PC-3 (cell line): Measurements from ENCODE around the gene GRB2. TPM values are rescaled to one million over a fixed set of nuclear protein-coding genes. Genes with fewer than 3 reads are reported as not detected.

Experiments used
- ATAC-seq: fragments of 200-7000 bp; cut with Tn5 transposase; 2 replicates; pipeline ENCODE4 v1.9.1; 2020; ENCODE audit warnings: mild to moderate bottlenecking, moderate library complexity
- BruUV-seq: library from RNA; stranded (reverse); fragments of 400-500 nt; replicated peaks from 2 replicates; lab custom pipeline; 2021; lab: Mats Ljungman, UMichigan
- CTCF ChIA-PET: fragments of 300-600 bp; sonication (Branson Sonifier 250); formaldehyde crosslinking; loops from one replicate; lab custom pipeline; 2022; ENCODE audit warnings: antibody characterized with exemption; lab: Charles Lee
- POLR2A ChIA-PET: fragments of 300-600 bp; sonication (Branson Sonifier 250); formaldehyde crosslinking; loops from one replicate; lab custom pipeline; 2022; ENCODE audit warnings: antibody characterized with exemption; ENCODE audit not compliant: unreplicated experiment; lab: Charles Lee
- DNase-seq: peaks from one replicate; pipeline ENCODE4 v3.0.0-alpha.2; 2015
- H2AFZ ChIP-seq: fragments of 300-600 bp; sonication (generic); 2 replicates; pipeline ENCODE4 v1.6.0; 2016; ENCODE audit warnings: antibody characterized with exemption, low read length
- H3F3A ChIP-seq: fragments of 300-600 bp; sonication (generic); one replicate; pipeline ENCODE4 v1.6.0; 2017; ENCODE audit warnings: antibody characterized with exemption, low read length, control low read depth, mild to moderate bottlenecking; ENCODE audit not compliant: unreplicated experiment
- H3K27ac ChIP-seq: fragments of 300-600 bp; sonication (generic); 2 replicates; pipeline ENCODE4 v1.5.1; 2016; ENCODE audit warnings: mild to moderate bottlenecking, low read length
- H3K27me3 ChIP-seq: fragments of 300-600 bp; sonication (generic); 2 replicates; pipeline ENCODE4 v1.6.1; 2016; ENCODE audit warnings: low read length, mixed read lengths
- H3K36me3 ChIP-seq: fragments of 300-600 bp; sonication (generic); 2 replicates; pipeline ENCODE4 v1.6.1; 2016; ENCODE audit warnings: low read depth, mixed run types, low read length, mixed read lengths
- H3K4me1 ChIP-seq: fragments of 300-600 bp; sonication (generic); 2 replicates; pipeline ENCODE4 v1.5.1; 2016; ENCODE audit warnings: low read length; ENCODE audit not compliant: insufficient read depth
- H3K4me2 ChIP-seq: fragments of 300-600 bp; sonication (generic); 2 replicates; pipeline ENCODE4 v1.6.0; 2016; ENCODE audit warnings: low read length
- H3K4me3 ChIP-seq: fragments of 300-600 bp; sonication (generic); 2 replicates; pipeline ENCODE4 v1.5.1; 2016; ENCODE audit warnings: mild to moderate bottlenecking, low read length, mixed read lengths
- H3K79me2 ChIP-seq: fragments of 300-600 bp; sonication (generic); 2 replicates; pipeline ENCODE4 v1.6.1; 2017; ENCODE audit warnings: low read length, mixed read lengths
- H3K9ac ChIP-seq: fragments of 300-600 bp; sonication (generic); 2 replicates; pipeline ENCODE4 v1.6.0; 2016; ENCODE audit warnings: mild to moderate bottlenecking, low read length
- H3K9me2 ChIP-seq: fragments of 300-600 bp; sonication (generic); replicated peaks from 2 replicates; pipeline ENCODE4 v1.6.1; 2016; ENCODE audit warnings: mixed run types, low read length, mixed read lengths
- H3K9me3 ChIP-seq: fragments of 300-600 bp; sonication (generic); 2 replicates; pipeline ENCODE4 v1.6.1; 2016; ENCODE audit warnings: low read length, mixed read lengths
- H4K20me1 ChIP-seq: fragments of 300-600 bp; sonication (generic); 2 replicates; pipeline ENCODE4 v1.6.1; 2016; ENCODE audit warnings: low read length, mixed read lengths
- EZH2 ChIP-seq: fragments of 300-600 bp; sonication (generic); IDR thresholded peaks from one replicate; pipeline ENCODE4 v1.6.1; 2017; ENCODE audit warnings: antibody characterized with exemption, mild to moderate bottlenecking, low read length; ENCODE audit not compliant: unreplicated experiment
- EZH2phosphoT487 ChIP-seq: fragments of 300-600 bp; sonication (generic); IDR thresholded peaks from 2 replicates; pipeline ENCODE4 v1.6.1; 2018; ENCODE audit warnings: mild to moderate bottlenecking, antibody characterized with exemption, low read length, borderline replicate concordance
- intact Hi-C: fragments of 100-400 bp; cut with micrococcal nuclease; formaldehyde crosslinking; loops from 2 replicates; pipeline ENCODE4 v1.9.0; 2023
- total RNA-seq: library from RNA; depleted of rRNA; stranded (reverse); fragments of >200 nt; gene quantifications from 2 replicates; pipeline ENCODE4 v1.2.3, GENCODE V29; 2014
- TF ChIP-seq, protein P1 (sequence below): fragments of 300-600 bp; sonication (generic); conservative IDR thresholded peaks from 2 replicates; pipeline ENCODE4 v1.5.1; 2017; ENCODE audit warnings: antibody characterized with exemption, low read depth, mild to moderate bottlenecking, low read length

Gene GRB2
- total RNA-seq, 1 experiment from 2014 or later, result 224 TPM

DNA sequence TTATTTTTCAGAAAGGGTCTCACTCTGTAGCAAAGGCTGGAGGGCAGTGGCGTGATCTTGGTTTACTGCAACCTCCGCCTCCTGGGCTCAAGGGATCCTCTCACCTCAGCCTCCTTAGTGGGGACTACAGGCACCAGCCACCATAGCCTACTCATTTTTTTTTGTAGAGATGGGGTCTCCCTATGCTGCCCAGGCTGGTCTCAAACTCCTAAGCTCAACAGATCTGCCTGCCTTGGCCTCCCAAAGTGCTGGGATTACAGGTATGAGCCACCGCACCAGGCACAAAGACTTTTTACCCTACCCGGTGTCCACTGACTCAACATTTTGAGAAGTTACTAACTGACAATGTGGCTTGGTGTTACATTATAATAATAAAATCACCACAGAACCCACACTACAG lies 7.2 kb downstream of the GRB2 start:
- Histone ChIP-seq H3K9me2 (no peaks in the 10 kb centered on the region), H3K79me2 (peaks cover 97% of the 10 kb centered on the region), H3K4me1 (peaks cover 20% of the 10 kb centered on the region), H3F3A (no peaks in the 10 kb centered on the region), H3K36me3 (0 out of 2 replicates have a peak, but pooled peaks cover 5% of the 10 kb centered on the region), H3K27me3 (no peaks in the 10 kb centered on the region), H3K9ac (no peak overlapping the region), H3K9me3 (no peaks in the 10 kb centered on the region), H4K20me1 (peaks cover 17% of the 10 kb centered on the region), H3K4me2 (no peak overlapping the region), H3K27ac (no peak overlapping the region), H2AFZ (no peak overlapping the region), H3K4me3 (no peak overlapping the region)
- intact Hi-C loops, result no loop called here
- DNase-seq (no peak), ATAC-seq (no peak)
- no peak for TF ChIP-seq EZH2
- TF ChIP-seq, protein P1, sequence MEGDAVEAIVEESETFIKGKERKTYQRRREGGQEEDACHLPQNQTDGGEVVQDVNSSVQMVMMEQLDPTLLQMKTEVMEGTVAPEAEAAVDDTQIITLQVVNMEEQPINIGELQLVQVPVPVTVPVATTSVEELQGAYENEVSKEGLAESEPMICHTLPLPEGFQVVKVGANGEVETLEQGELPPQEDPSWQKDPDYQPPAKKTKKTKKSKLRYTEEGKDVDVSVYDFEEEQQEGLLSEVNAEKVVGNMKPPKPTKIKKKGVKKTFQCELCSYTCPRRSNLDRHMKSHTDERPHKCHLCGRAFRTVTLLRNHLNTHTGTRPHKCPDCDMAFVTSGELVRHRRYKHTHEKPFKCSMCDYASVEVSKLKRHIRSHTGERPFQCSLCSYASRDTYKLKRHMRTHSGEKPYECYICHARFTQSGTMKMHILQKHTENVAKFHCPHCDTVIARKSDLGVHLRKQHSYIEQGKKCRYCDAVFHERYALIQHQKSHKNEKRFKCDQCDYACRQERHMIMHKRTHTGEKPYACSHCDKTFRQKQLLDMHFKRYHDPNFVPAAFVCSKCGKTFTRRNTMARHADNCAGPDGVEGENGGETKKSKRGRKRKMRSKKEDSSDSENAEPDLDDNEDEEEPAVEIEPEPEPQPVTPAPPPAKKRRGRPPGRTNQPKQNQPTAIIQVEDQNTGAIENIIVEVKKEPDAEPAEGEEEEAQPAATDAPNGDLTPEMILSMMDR, result no peak
- TF ChIP-seq EZH2phosphoT487, result no peak
- BruUV-seq, result no TSS peak
- ChIA-PET CTCF (interaction anchor here (0.6 kb wide), 1 partner anchor 109 kb away, joined by 4 read pairs; the partner anchor contains the start of gene SLC25A19), POLR2A (interaction anchor here (0.6 kb wide), 1 partner anchor 128 kb away, joined by 4 read pairs; no protein-coding TSS in a partner anchor)

DNA sequence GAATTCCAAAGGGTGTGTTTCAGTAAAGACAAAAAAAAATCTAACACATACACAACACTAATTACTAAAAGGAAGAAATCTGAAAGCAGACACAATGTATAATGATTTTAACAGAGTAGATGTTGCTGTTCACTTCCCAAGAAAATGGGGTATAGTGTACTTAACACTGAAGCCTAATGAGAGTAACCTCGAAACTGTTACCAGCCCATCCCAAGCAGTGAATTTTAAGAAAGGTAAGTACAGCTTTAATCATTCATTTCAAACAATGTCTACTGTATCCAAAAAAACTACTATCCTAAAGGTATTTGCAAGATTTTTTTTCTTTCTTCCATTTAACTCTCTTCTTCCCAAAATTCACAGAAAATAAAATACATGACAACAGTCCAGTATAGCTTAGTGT lies 8.3 kb downstream of the GRB2 start:
- Histone ChIP-seq H3K27ac (no peak overlapping the region), H3K9ac (no peak overlapping the region), H3K4me2 (no peak overlapping the region), H3K79me2 (peaks cover 97% of the 10 kb centered on the region), H3K4me1 (peaks cover 29% of the 10 kb centered on the region), H3K27me3 (no peaks in the 10 kb centered on the region), H3K4me3 (no peak overlapping the region), H3K36me3 (peaks cover 8% of the 10 kb centered on the region), H3K9me3 (no peaks in the 10 kb centered on the region), H2AFZ (no peak overlapping the region), H3K9me2 (no peaks in the 10 kb centered on the region), H3F3A (no peaks in the 10 kb centered on the region), H4K20me1 (peaks cover 9% of the 10 kb centered on the region)
- ChIA-PET CTCF (interaction anchor here (0.6 to 0.8 kb wide), 3 partner anchors 107 to 287 kb away, joined by 3 to 8 read pairs (median 3); partner anchors contain the start of gene ARMC7), POLR2A (no interaction called here)
- intact Hi-C loops, result no loop called here
- ATAC-seq (no peak), DNase-seq (no peak)
- TF ChIP-seq, protein P1, result no peak
- TF ChIP-seq EZH2phosphoT487 (no peak), EZH2 (no peak)
- no TSS peak for BruUV-seq

DNA sequence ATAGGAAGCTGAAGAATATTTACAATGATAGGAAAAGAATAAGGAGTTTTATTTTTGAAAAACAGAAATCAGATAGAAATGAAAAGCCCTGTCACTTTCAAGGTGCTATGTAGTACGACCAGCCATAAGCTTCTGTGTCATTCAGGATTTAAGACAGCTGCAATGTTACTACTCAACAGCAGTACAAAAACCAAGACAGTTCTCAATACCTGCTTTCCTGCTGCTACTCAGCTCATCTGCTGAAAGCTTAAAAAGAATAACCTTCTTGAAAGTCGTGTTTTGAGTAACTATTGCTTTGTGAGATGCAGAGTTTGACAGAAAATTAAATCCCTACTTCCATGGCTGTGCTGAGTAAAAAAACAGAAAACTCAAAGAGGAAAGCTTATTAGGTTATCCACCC lies 8.7 kb downstream of the GRB2 start:
- intact Hi-C loops, result no loop called here
- H3K4me1 ChIP-seq, result peaks cover 30% of the 10 kb centered on the region
- no peak overlapping the region for H3K9ac ChIP-seq
- no peak for DNase-seq
- TF ChIP-seq, protein P1, result no peak
- TF ChIP-seq EZH2phosphoT487, result no peak
- H3K4me3 ChIP-seq, result no peak overlapping the region
- no peaks in the 10 kb centered on the region for H3K9me2 ChIP-seq
- no peak overlapping the region for H3K27ac ChIP-seq
- peaks cover 97% of the 10 kb centered on the region for H3K79me2 ChIP-seq
- ATAC-seq, result no peak
- H3K27me3 ChIP-seq, result no peaks in the 10 kb centered on the region
- no peak overlapping the region for H3K4me2 ChIP-seq
- CTCF ChIA-PET, result interaction anchor here (0.6 to 0.8 kb wide), 3 partner anchors 107 to 287 kb away, joined by 3 to 8 read pairs (median 3); partner anchors contain the start of gene ARMC7
- peaks cover 10% of the 10 kb centered on the region for H3K36me3 ChIP-seq
- no peaks in the 10 kb centered on the region for H3F3A ChIP-seq
- no peak overlapping the region for H2AFZ ChIP-seq
- BruUV-seq, result no TSS peak
- H4K20me1 ChIP-seq, result peaks cover 5% of the 10 kb centered on the region
- no peaks in the 10 kb centered on the region for H3K9me3 ChIP-seq
- POLR2A ChIA-PET, result no interaction called here
